ENCODE measurements around the gene TRIM41. TPM values are rescaled to one million over a fixed set of nuclear protein-coding genes. Genes with fewer than 3 reads are reported as not detected.

TRIM41 gene
- total RNA-seq, 1 experiment from 2014 or later = 34.2 TPM

- Mint-ChIP-seq H3K27ac (peak overlapping the region in 2 of 3 experiments; percentile 30 to 93; a peak in 5 of 7 replicates), H3K27me3 (ENCODE audit: low read depth) (no peaks in the 10 kb centered on the region; the same call in 1 of the 2 replicates), H3K9me3 (no peaks in the 10 kb centered on the region), H3K4me3 (no peak overlapping the region), H3K36me3 (ENCODE audit: insufficient read depth in 1 of 3, low read depth in 3 of 3) (peaks cover 59 to 90% (median 70%) of the 10 kb centered on the region in 3 experiments), H3K4me1 (peaks cover 3 to 21% of the 10 kb centered on the region in 2 experiments; a peak in 1 of 4 replicates)
- no peak overlapping the region for H2BK20ac ChIP-seq (ENCODE audit: low read depth, low read length, poor library complexity, severe bottlenecking)
- H3K18ac ChIP-seq (ENCODE audit: insufficient read length, low read depth, low read length) = no peak overlapping the region
- H3K9ac ChIP-seq (ENCODE audit: extremely low read depth, insufficient read length, low read length) = no peak overlapping the region
- no peak overlapping the region for H2BK5ac ChIP-seq (ENCODE audit: insufficient read length, low read length)
- H2AK5ac ChIP-seq (ENCODE audit: insufficient read length, low read length) = no peak overlapping the region
- no peaks in the 10 kb centered on the region for H4K20me1 ChIP-seq (ENCODE audit: control insufficient read depth, insufficient read depth, insufficient read length)
- no peak overlapping the region for H4K5ac ChIP-seq (ENCODE audit: insufficient read length, low read depth, low read length)
- no peaks in the 10 kb centered on the region for H3K23me2 ChIP-seq (ENCODE audit: insufficient read length, low read depth, low read length, poor library complexity, severe bottlenecking)
- no peak overlapping the region for H4K8ac ChIP-seq (replicated peaks; ENCODE audit: insufficient read length, low read depth, low read length)
- H3K27me3 ChIP-seq (ENCODE audit: insufficient read depth, low read length) = no peaks in the 10 kb centered on the region
- no peaks in the 10 kb centered on the region for H3K79me1 ChIP-seq (ENCODE audit: insufficient read depth, low read depth, low read length, poor library complexity, severe bottlenecking)
- no peak overlapping the region for H4K91ac ChIP-seq (ENCODE audit: insufficient read length, low read depth, low read length)
- no peak overlapping the region for H3K4me2 ChIP-seq (ENCODE audit: insufficient read depth, insufficient read length, low read length)
- no peak overlapping the region for H3K23ac ChIP-seq (ENCODE audit: insufficient read length, low read depth, low read length)
- no peak overlapping the region for H3T11ph ChIP-seq (ENCODE audit: low read length)
- no peaks in the 10 kb centered on the region for H3K4me1 ChIP-seq (ENCODE audit: insufficient read depth, low read length)
- DNase-seq = no peak
- H3K56ac ChIP-seq (ENCODE audit: insufficient read length, low read depth, low read length) = no peak overlapping the region
- H3K79me2 ChIP-seq (ENCODE audit: insufficient read depth, low read length) = no peaks in the 10 kb centered on the region
- H2BK12ac ChIP-seq (ENCODE audit: insufficient read length, low read depth, low read length) = no peak overlapping the region
- no peak overlapping the region for H3K27ac ChIP-seq (ENCODE audit: insufficient read length, low read depth, low read length)
- H3K4ac ChIP-seq (ENCODE audit: low read depth, low read length) = no peak overlapping the region
- TF ChIP-seq CTCF (conservative IDR thresholded peaks at IDR 0.05) = no peak
- WGBS (ENCODE audit: extremely low coverage, insufficient read length, low lambda C conversion rate) = no CpG with 5 or more reads among the region's 5 CpGs
- H2BK120ac ChIP-seq (ENCODE audit: low read depth, low read length, poor library complexity, severe bottlenecking) = no peak overlapping the region
- H3K14ac ChIP-seq (ENCODE audit: insufficient read depth, low read length) = no peak overlapping the region
- H3K9me3 ChIP-seq (ENCODE audit: control insufficient read depth, low read depth, low read length) = no peaks in the 10 kb centered on the region
- no peak overlapping the region for H2BK15ac ChIP-seq (ENCODE audit: low read depth, low read length)
- H2AFZ ChIP-seq (ENCODE audit: low read length) = no peak overlapping the region
Observed at GRCh38 chr5:181235689-181236366, 12.7 kb downstream of the TRIM41 start.

Data from H9 (cell line).